ENCODE results near the gene PRKCG. TPM values are rescaled to one million over a fixed set of nuclear protein-coding genes. Genes with fewer than 3 reads are reported as not detected.
"Not testable (repeated sequence)": the region's sequence is repeated elsewhere in the genome, so short reads cannot be mapped to it uniquely, and the experiment has no call there.

Gene PRKCG
- not detected in 2 replicates for total RNA-seq

DNA sequence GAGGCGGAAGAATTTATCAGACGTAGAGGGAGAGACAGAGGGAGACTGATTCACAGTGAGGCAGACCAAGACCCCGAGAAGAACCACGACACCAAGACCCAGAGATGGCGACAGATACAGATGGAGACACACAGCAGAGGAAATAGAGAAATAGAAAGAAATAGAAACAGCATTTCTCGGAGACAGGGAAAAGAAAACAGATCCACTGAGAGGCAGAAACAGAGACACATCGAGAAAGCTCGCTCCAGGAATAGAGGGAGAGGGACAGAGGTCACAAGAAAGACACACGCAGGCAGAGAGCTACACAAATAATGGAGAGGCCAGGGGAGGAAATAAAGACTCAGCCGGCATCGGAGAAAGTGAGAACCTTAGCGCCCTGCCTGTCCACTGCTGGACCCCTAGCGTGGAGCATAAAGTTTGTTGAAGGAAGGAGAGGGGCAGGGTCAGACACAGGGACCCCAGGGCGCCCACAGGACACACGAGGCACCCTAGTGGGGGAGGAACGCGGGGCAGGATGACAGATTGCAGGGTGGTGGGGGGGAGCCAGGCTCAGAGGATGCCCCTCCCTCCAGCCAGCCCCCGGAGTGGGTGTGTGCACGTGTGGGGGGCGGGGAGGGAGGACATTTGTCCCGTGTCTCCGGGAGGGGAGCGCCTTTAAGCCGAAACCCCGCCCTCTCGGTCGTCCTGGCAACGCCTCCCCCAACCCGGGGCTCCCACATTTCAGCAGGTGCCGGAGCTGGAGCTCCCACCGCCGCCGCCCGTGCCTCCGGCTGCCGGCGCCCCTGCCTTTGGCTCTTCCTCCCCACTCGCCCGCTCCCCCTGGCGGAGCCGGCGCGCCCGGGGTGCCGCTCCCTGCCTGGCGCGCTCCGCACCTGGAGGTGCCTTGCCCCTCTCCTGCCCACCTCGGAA, at the start of gene PRKCG:
TSS of gene PRKCG (plus strand) at position 716 of the 909 bp plus-strand sequence. CDS start 298 bp downstream, outside the sequence.
- peak within 1 kb of the TSS; percentile 10 for H3K4me3 Mint-ChIP-seq
- no peaks in the 10 kb centered on the region for H3K9me3 Mint-ChIP-seq
- no peak within 1 kb of the TSS for H3K27ac Mint-ChIP-seq
- peaks cover 21% of the 10 kb centered on the region for H3K4me1 Mint-ChIP-seq
- intact Hi-C loops (cut with micrococcal nuclease) = loop anchor here (2.0 kb wide), 1 partner anchor 39 kb away; no protein-coding TSS in a partner anchor
- H3K27me3 Mint-ChIP-seq = peaks cover 32% of the 10 kb centered on the region
- DNase-seq = peak; percentile 91
- peaks cover 4% of the 10 kb centered on the region for H3K36me3 Mint-ChIP-seq (ENCODE audit: low read depth)

DNA sequence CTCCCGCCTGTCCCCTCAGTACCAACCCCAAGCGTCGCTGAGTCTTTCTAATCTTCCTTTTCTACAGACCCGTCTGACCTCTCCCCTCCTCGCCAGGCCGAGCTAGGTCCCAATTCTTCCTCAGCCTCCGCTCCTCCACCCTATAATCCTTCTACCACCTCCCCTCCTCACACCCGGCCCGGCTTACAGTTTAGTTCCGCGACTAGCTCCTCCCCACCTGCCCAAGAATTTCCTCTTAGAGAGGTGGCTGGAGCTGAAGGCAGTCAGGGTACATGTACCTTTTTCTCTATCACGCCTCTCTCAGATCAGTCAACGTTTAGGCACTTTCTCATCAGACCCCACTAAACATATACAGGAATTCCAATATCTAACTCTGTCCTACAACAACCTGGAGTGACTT, 49.1 kb upstream of the PRKCG start:
- H3K4me3 Mint-ChIP-seq; H3K27ac Mint-ChIP-seq; DNase-seq; H3K9me3 Mint-ChIP-seq; intact Hi-C loops (cut with micrococcal nuclease); H3K36me3 Mint-ChIP-seq (ENCODE audit: low read depth); H3K4me1 Mint-ChIP-seq: not testable (repeated sequence)
- H3K27me3 Mint-ChIP-seq = peaks cover 32% of the 10 kb centered on the region

DNA sequence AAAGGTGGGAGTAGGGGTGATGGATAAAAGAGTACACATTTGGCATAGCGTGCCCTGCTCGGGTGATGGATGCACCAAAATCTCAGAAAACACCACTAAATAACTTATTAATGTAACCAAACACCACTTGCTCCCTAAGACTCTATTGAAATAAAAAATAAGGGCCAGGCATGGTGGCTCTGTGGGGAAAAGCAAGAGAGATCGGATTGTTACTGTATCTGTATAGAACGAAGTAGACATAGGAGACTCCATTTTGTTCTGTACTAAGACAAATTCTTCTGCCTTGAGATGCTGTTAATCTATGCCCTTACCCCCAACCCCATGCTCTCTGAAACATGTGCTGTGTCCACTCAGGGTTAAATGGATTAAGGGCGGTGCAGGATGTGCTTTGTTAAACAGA, 43.6 kb upstream of the PRKCG start:
- H3K27ac Mint-ChIP-seq; H3K4me1 Mint-ChIP-seq; H3K9me3 Mint-ChIP-seq; H3K4me3 Mint-ChIP-seq; DNase-seq; H3K36me3 Mint-ChIP-seq (ENCODE audit: low read depth); H3K27me3 Mint-ChIP-seq; intact Hi-C loops (cut with micrococcal nuclease): not testable (repeated sequence)

DNA sequence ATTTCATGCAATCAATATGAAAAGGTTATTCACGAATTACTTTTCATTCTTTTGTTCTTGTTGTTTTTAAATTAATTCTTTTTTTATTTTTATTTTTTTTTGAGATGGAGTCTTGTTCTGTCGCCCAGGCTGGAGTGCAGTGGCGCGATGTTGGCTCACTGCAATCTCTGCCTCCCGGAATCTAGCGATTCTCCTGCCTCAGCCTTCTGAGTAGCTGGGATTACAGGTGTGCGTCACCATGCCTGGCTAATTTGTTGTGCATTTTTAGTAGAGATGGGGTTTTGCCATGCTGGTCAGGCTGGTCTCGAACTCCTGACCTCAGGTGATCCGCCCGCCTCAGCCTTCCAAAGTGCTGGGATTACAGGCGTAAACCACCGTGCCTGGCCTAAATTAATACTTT, 41.8 kb upstream of the PRKCG start:
- H3K4me1 Mint-ChIP-seq; DNase-seq; H3K9me3 Mint-ChIP-seq; H3K4me3 Mint-ChIP-seq; H3K36me3 Mint-ChIP-seq (ENCODE audit: low read depth); H3K27ac Mint-ChIP-seq; H3K27me3 Mint-ChIP-seq: not testable (repeated sequence)
- intact Hi-C loops (cut with micrococcal nuclease) = loop anchor here (10.0 kb wide), 1 partner anchor 65 kb away; the partner anchor contains the start of gene CACNG7

DNA sequence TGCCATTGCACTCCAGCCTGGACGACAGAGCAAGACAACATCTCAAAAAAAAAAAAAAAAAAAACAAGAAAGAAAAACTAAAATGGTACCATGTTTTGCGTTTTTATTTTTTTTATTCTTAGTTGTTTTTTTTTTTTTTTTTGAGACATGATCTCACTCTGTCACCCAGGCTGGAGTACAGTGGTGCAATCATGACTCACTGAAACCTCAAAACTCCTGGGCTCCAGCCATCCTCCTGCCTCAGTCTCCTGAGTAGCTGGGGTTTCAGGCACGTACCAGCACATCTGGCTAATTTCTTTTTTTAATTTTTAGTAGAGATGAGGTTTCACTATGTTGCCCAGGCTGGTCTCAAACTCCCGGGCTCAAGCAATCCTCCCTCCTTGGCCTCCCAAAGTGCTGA, 41.1 kb upstream of the PRKCG start:
- not testable (repeated sequence) for H3K27me3 Mint-ChIP-seq; DNase-seq; H3K4me1 Mint-ChIP-seq; H3K36me3 Mint-ChIP-seq (ENCODE audit: low read depth); H3K9me3 Mint-ChIP-seq; H3K27ac Mint-ChIP-seq; H3K4me3 Mint-ChIP-seq
- intact Hi-C loops (cut with micrococcal nuclease) = loop anchor here (10.0 kb wide), 1 partner anchor 64 kb away; the partner anchor contains the start of gene CACNG7

DNA sequence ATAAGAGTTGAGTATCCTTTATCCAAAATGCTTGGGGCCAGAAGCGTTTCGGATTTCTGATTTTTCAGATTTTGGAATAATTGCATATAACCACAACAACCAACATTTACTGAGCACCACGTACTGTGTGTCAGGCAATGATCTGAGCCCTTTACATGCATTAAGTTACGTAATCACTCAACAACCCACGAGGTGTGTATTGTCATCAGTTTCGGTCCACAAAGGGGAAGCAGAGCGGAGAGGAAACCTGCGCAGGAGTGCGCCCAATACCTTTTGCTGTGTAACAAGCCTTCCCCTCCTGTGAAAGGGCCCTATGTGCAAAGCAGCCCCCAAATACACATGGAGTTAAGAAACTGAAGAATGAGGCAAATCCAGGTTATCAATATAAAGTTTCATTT, 37.1 kb upstream of the PRKCG start:
- H3K27me3 Mint-ChIP-seq = peaks cover 16% of the 10 kb centered on the region
- intact Hi-C loops (cut with micrococcal nuclease) = loop anchor here (10.0 kb wide), 1 partner anchor 60 kb away; the partner anchor contains the start of gene CACNG7
- no peak for DNase-seq
- peaks cover 4% of the 10 kb centered on the region for H3K9me3 Mint-ChIP-seq
- H3K4me3 Mint-ChIP-seq = no peak overlapping the region
- no peaks in the 10 kb centered on the region for H3K36me3 Mint-ChIP-seq (ENCODE audit: low read depth)
- peaks cover 9% of the 10 kb centered on the region for H3K4me1 Mint-ChIP-seq
- no peak overlapping the region for H3K27ac Mint-ChIP-seq

DNA sequence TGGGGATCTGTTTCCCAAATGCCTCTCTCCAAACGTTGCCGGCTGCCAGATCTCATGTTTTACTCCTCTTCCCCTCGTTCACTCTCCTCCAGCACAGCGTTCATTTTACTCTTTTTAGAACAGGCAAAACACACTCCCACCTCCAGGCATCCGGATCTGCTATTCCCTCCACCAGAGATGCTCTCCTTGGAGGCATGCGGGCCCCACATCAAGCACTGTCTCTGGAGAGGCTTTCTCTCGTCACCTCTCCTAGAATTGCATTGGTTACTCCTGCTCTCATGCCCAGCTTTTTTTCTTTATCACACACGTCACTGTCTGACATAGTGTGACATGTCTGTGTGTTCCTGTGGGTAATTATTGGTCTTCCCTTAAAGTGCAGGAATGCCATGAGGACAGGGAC, 34.4 kb upstream of the PRKCG start:
- intact Hi-C loops (cut with micrococcal nuclease) = loop anchor here (10.0 kb wide), 1 partner anchor 57 kb away; the partner anchor contains the start of gene CACNG7

DNA sequence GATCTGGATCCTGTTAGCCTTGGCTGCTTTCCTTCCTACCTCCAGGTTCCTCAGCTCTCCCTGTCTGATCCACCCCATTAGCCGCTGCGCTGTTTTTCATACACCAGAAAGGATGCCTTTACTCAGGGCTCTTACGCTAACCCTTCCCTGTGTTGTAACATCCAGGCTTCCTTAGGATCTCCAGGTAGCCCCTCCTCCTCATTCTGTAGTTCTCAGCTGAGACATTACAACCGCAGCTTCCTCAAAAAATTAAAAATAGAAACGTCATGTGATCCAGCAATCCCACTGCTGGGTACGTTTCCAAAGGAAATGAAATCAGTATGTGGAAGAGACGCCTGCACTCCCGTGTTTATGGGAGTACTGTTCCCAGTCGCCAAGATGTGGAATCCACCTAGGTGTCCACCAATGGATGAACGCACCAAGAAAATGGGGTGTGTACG, 32.7 kb upstream of the PRKCG start:
- H3K36me3 Mint-ChIP-seq (ENCODE audit: low read depth) = no peaks in the 10 kb centered on the region
- H3K4me3 Mint-ChIP-seq = no peak overlapping the region
- peaks cover 4% of the 10 kb centered on the region for H3K9me3 Mint-ChIP-seq
- H3K4me1 Mint-ChIP-seq = peaks cover 15% of the 10 kb centered on the region
- DNase-seq = no peak
- peaks cover 26% of the 10 kb centered on the region for H3K27me3 Mint-ChIP-seq
- intact Hi-C loops (cut with micrococcal nuclease) = loop anchor here (10.0 kb wide), 1 partner anchor 56 kb away; the partner anchor contains the start of gene CACNG7
- no peak overlapping the region for H3K27ac Mint-ChIP-seq

More for the DNA sequence above, 34.4 kb upstream of the PRKCG start:
- Mint-ChIP-seq H3K9me3 (peaks cover 4% of the 10 kb centered on the region), H3K4me3 (no peak overlapping the region), H3K27me3 (peaks cover 25% of the 10 kb centered on the region), H3K4me1 (peaks cover 10% of the 10 kb centered on the region), H3K27ac (no peak overlapping the region), H3K36me3 (ENCODE audit: low read depth) (no peaks in the 10 kb centered on the region)
- no peak for DNase-seq

DNA sequence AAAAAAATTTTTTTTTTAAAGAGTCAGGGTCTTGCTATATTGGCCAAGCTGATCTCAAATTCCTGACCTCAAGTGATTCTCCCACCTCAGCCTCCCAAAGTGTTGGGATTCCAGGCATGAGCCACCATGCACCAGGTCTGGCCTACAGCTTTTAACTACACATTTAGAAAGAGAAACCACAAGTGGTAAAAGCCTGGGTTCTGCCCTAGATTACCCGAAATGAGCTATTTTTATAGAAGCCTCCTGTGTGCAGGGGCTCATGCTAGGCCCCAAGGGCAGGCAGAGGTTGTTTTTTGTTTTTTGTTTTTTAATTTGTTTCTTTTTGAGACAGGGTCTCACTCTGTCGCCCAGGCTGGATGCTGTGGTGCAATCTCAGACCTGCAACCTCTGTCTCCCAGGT, 28.3 kb upstream of the PRKCG start:
- H3K4me1 Mint-ChIP-seq = peaks cover 18% of the 10 kb centered on the region
- H3K36me3 Mint-ChIP-seq (ENCODE audit: low read depth) = no peaks in the 10 kb centered on the region
- H3K9me3 Mint-ChIP-seq = peaks cover 4% of the 10 kb centered on the region
- intact Hi-C loops (cut with micrococcal nuclease) = loop anchor here (1.0 kb wide), 1 partner anchor 14 kb away; the partner anchor contains the start of gene MYADM
- no peak overlapping the region for H3K27ac Mint-ChIP-seq
- DNase-seq = peak; percentile 74
- H3K4me3 Mint-ChIP-seq = no peak overlapping the region
- peaks cover 17% of the 10 kb centered on the region for H3K27me3 Mint-ChIP-seq

DNA sequence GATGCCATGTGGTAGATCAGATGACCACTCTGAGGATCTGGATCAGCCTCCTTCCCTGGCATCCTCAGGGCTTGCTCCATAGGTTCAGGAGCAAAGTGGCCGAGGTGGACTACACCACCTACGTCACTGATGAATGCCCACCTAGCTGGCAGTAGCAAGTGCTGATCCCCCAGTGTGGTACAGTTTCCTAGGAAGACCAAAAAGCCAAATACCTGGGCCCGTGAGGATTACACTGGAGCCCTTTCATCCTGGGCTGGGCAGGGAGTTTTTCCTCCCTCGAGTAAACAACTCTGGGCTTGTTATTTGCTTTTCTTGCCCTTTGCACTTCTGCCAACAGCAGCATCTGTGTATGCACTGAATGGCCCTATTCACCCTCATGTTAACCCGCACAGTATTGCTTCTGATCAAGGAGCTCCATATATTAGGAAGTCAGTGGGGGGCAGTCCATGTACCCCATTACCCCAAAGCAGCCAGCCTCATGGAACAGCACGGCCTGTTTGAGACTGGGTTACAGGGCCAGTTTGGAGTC, 17.6 kb upstream of the PRKCG start:
- intact Hi-C loops (cut with micrococcal nuclease) = no loop called here
- Mint-ChIP-seq H3K27me3 (peaks cover 5% of the 10 kb centered on the region), H3K9me3 (no peaks in the 10 kb centered on the region), H3K4me1 (peaks cover 24% of the 10 kb centered on the region), H3K4me3 (no peak overlapping the region), H3K36me3 (ENCODE audit: low read depth) (no peaks in the 10 kb centered on the region), H3K27ac (peak overlapping the region; percentile 47)
- no peak for DNase-seq

DNA sequence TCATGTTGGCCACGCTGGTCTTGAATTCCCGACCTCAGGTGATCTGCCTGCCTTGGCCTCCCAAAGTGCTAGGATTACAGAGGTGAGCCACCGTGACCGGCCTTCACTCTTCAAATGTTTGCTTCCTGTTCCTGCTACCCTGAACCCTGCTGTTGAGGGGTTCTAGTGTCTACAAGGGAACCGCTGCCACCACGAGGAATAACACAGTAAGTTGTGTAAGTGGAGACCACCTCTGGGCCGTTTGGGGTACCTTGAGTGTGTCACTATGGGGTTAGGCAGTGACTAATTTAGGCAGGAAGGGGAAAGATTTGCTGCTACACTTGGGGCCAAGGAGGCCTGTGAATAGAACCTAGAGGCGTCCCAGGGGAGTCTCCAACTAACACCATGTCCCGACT, 16.5 kb upstream of the PRKCG start:
- peak overlapping the region; percentile 99 for H3K4me3 Mint-ChIP-seq
- peaks cover 3% of the 10 kb centered on the region for H3K36me3 Mint-ChIP-seq (ENCODE audit: low read depth)
- H3K27me3 Mint-ChIP-seq = peaks cover 5% of the 10 kb centered on the region
- DNase-seq = no peak
- H3K9me3 Mint-ChIP-seq = no peaks in the 10 kb centered on the region
- H3K27ac Mint-ChIP-seq = peak overlapping the region; percentile 98
- intact Hi-C loops (cut with micrococcal nuclease) = loop anchor here (5.0 kb wide), 6 partner anchors 237 to 1293 kb away; partner anchors contain the start of genes LENG9, NDUFA3, OSCAR and ZNF331
- H3K4me1 Mint-ChIP-seq = peaks cover 26% of the 10 kb centered on the region

DNA sequence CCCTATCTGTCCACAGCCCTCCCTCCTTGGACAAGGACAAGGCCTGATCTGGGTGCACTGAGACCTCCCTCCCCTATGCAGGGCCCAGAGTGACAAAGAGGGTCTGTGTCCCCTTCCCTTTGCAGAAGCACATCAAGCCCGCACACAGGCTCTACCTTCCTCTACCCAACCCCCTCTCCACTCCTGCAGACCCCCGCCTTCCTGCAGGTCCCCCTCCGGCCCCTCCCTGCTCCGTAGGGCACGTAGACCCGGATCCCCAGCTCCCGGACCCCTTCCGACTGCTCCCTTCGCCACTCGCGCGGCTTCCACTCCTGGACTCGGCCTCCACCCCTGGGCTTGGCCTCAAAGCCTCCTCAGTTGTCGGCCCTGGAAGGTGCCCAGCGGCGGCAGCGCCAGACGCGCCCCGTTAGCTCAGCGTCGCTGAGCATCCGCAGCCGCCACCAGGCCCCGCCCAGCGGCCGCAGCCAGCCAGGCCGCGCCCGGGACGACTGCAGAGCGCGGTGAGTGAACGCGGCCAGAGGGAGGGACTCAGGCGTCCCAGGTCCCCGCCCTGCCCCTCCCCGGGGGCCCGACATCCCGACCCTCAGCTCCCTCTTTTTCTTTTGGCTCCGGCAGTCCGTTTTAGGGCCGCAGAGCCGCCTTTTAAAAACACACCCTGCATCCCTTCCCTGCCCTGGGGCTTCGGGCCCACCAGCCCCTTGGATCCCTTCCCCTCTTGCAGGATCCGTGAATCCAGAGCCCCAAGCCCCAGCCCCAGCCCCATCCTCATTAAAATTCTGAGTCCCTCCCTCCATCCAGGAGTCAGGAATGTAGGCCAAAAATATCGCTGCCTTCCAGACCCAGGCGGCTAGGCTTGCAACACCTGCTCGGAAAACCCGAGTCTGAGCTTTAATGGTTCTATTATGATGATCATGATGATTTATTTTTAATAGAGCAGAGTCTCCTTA, 15.8 kb upstream of the PRKCG start:
- peak overlapping the region; percentile 98 for H3K27ac Mint-ChIP-seq

DNA sequence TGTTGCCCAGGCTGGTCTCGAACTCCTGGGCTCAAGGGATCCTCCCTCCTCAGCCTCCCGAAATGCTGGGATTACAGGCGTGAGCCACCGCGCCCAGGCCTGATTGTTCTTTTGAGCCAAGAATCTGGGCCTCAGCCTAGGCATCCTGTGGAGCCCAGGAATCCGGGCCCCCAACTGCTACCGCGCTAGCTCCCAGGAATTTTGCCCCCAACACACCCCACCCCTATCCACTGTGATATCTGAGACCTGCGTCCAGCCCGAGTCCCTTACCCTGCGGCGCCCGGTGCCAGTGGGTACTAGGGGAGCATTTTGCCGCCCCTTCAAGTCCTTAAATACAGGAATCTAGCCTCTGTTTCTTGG, 15.2 kb upstream of the PRKCG start:
- H3K36me3 Mint-ChIP-seq (ENCODE audit: low read depth) = peaks cover 11% of the 10 kb centered on the region
- peak overlapping the region; percentile 98 for H3K27ac Mint-ChIP-seq
- H3K27me3 Mint-ChIP-seq = peaks cover 5% of the 10 kb centered on the region
- H3K4me3 Mint-ChIP-seq = peak overlapping the region; percentile 99
- peaks cover 38% of the 10 kb centered on the region for H3K4me1 Mint-ChIP-seq
- no peaks in the 10 kb centered on the region for H3K9me3 Mint-ChIP-seq
- intact Hi-C loops (cut with micrococcal nuclease) = loop anchor here (1.0 to 5.0 kb wide), 8 partner anchors 14 to 1295 kb away; partner anchors contain the start of genes LENG9, NDUFA3, OSCAR and ZNF331
- no peak for DNase-seq

More for the DNA sequence above, 15.8 kb upstream of the PRKCG start:
- DNase-seq = peak; percentile 95
- Mint-ChIP-seq H3K27me3 (peaks cover 5% of the 10 kb centered on the region), H3K4me1 (peaks cover 33% of the 10 kb centered on the region), H3K9me3 (no peaks in the 10 kb centered on the region), H3K4me3 (peak overlapping the region; percentile 99), H3K36me3 (ENCODE audit: low read depth) (peaks cover 6% of the 10 kb centered on the region)
- intact Hi-C loops (cut with micrococcal nuclease) = loop anchor here (2.0 to 5.0 kb wide), 7 partner anchors 236 to 1294 kb away; partner anchors contain the start of genes LENG9, NDUFA3, OSCAR and ZNF331
